DMS 273 (cell line): Measurements from ENCODE around the gene DOCK2.
A peak's percentile ranks its signal among the peaks of the same experiment; 100 is the strongest.
"Not testable (repeated sequence)": the region's sequence is repeated elsewhere in the genome, so short reads cannot be mapped to it uniquely, and the experiment has no call there.

ENCODE experiments used
- DNase-seq: peaks from one replicate; lab custom pipeline; 2025; ENCODE audit not compliant: unreplicated experiment; lab: John Stamatoyannopoulos, UW

DOCK2 gene

GRCh38 chr5:169717288-169717687 lies 80.2 kb downstream of the DOCK2 start:
- DNase-seq, result no peak

GRCh38 chr5:169719360-169720314 lies 82.6 kb downstream of the DOCK2 start:
- DNase-seq, result no peak

DNA sequence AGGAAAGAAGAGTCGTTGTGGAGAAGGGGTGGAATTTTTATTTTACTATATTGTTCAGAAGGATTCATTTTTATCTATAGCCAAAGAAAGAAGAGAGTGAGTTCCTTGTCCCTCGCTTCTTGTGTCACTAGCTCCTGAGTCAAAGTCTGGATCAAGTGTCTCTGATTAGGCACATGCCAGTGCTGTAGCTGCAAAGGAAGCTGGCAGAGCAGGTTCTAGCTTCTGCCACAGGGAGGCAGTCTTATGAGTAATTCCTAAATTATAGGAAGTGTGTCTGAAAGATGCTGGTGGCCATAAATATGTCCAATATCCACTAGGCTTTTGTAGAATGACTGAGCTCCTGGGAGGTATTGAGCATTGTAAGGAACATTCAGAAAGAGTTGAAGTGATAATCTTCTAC lies 84.7 kb downstream of the DOCK2 start:
- DNase-seq, result no peak

GRCh38 chr5:169723103-169723831 lies 86.2 kb downstream of the DOCK2 start:
- no peak for DNase-seq

DNA sequence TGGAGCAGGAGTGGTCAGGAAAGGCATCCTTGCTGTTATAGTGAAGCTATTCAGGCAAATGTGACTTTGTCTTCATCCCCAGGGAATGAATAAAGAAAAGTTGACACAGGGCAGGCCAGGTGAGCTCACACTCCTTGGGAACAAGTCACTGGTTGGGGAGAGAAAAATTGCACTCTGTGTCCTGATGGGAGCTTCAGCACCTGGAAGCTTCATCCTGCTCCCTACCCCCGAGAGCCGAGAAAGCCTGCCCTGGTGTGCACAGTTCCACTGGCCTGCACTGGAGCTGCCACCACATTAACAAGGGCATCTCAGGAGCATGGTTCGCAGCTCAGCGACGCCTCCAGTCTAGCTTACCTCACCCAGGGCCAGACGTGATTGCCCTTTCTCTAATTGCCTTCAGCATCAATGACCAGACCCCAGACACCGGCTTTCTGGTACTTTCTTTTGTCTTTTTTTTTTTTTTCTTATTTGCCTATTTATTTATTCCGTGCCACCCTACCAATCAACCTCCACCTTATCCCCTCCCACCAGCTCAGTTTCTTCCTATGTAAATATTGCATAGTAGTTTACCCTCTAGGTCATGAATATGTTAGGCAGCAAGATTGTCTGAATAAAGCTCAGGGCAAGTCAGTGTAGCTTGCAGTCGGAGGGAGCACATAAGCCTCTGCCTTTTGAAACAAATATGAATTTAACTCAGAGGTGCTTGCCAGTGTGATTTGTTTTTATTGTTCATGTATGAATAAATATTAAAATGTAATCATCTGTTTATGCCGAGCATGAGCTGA lies 87.4 kb downstream of the DOCK2 start:
- DNase-seq, result no peak

- DNase-seq, result not testable (repeated sequence)
Measured at GRCh38 chr5:169725665-169726064, 88.6 kb downstream of the DOCK2 start.

GRCh38 chr5:169728418-169728817 lies 91.3 kb downstream of the DOCK2 start:
- no peak for DNase-seq

- DNase-seq, result no peak
Measured at GRCh38 chr5:169731221-169731620, 94.1 kb downstream of the DOCK2 start.

DNA sequence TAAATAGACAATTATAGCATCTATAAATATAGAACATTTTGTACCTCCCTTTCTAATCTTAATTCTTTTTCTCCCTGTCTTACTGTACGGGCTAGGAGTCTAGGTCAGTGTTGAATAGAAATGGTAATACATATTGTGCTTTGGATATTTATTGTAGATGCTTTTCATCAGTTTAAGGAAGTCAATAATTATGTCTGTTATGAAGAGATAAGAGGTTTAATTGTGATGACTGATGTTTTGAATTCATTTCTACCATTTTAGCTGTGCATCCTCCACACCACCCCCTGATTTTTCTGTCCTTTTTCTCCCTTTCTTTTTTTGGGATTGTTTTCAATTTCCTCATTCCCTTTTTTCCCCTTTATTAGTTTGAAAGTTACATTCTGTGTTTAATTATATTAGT lies 95.8 kb downstream of the DOCK2 start:
- no peak for DNase-seq

GRCh38 chr5:169735913-169736312 lies 98.8 kb downstream of the DOCK2 start:
- DNase-seq, result no peak

- DNase-seq, result no peak
Measured at GRCh38 chr5:169736653-169737052, 99.6 kb downstream of the DOCK2 start.

GRCh38 chr5:169740435-169740834 lies 103.4 kb downstream of the DOCK2 start:
- peak; percentile 9 for DNase-seq

- DNase-seq, result peak; percentile 71
Measured at GRCh38 chr5:169742771-169743296, 105.8 kb downstream of the DOCK2 start.

DNA sequence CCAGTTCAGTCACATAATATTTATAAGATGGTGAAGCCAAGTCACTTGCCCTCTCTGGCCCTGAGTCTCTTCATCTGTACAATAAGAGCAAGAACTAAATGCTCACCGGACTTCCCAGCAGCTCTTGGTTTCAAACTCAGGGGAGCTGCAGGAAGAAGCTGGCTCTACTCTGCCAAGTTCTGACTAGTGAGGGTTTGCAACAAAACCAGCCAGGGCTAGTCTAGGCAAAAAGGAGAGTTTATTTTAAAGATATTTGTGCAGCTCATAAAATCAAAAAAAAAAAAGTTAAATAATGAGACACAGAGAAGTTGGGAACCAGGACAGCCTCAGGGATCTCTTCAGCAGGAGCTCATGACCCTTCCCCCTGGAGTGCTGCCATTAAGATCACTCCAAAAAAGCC lies 107.3 kb downstream of the DOCK2 start:
- no peak for DNase-seq

GRCh38 chr5:169745441-169746146 lies 108.5 kb downstream of the DOCK2 start:
- no peak for DNase-seq

GRCh38 chr5:169746147-169746694 lies 109.1 kb downstream of the DOCK2 start:
- no peak for DNase-seq

GRCh38 chr5:169748174-169748573 lies 111.1 kb downstream of the DOCK2 start:
- no peak for DNase-seq

DNA sequence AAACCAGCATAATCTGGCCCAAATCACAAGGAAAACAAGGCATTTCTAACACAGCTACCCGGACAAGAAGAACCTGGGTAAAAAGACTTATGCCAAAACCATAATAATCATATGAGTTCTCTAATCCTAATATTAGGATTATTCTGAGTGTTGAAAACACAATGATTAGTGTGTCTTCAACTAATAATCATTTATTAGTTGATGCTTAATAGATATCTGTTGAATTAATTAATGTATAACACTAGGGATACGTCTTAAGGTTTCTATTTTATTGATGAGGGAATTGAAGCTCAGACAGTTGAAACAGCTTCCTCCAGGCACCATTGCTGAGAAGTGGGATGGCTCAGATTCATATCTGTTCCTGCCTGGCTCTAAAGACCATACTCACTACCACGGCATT lies 112.2 kb downstream of the DOCK2 start:
- no peak for DNase-seq

- no peak for DNase-seq
Measured at GRCh38 chr5:169751490-169751889, 114.4 kb downstream of the DOCK2 start.

GRCh38 chr5:169752566-169752965 lies 115.5 kb downstream of the DOCK2 start:
- DNase-seq, result not testable (repeated sequence)
